Measurements from ENCODE around the gene KCNC1.
A peak's percentile ranks its signal among the peaks of the same experiment; 100 is the strongest.

Gene KCNC1

GRCh38 chr11:17716807-17717206 is 17.8 kb upstream of the KCNC1 start:
- no peak for DNase-seq

- DNase-seq: no peak
Measured at GRCh38 chr11:17718015-17718414, 16.6 kb upstream of the KCNC1 start.

GRCh38 chr11:17718510-17718962 is 16.0 kb upstream of the KCNC1 start:
- no peak for DNase-seq

GRCh38 chr11:17719028-17719937 is 15.3 kb upstream of the KCNC1 start, which contains the start of gene MYOD1:
Gene MYOD1, plus strand, starts transcription at chr11:17719571. Its CDS starts 212 bp downstream, at chr11:17719783.
- no peak for DNase-seq

GRCh38 chr11:17719938-17720795 is 14.4 kb upstream of the KCNC1 start:
- DNase-seq: no peak

- DNase-seq: no peak
Measured at GRCh38 chr11:17720796-17721171, 13.8 kb upstream of the KCNC1 start.

GRCh38 chr11:17721242-17721999 is 13.2 kb upstream of the KCNC1 start:
- no peak for DNase-seq

GRCh38 chr11:17722000-17722643 is 12.5 kb upstream of the KCNC1 start:
- DNase-seq: no peak

- DNase-seq: no peak
Measured at GRCh38 chr11:17724020-17724908, 10.3 kb upstream of the KCNC1 start.

GRCh38 chr11:17725174-17725573 is 9.4 kb upstream of the KCNC1 start:
- DNase-seq: no peak

GRCh38 chr11:17730137-17730536 is 4.4 kb upstream of the KCNC1 start:
- DNase-seq: no peak

GRCh38 chr11:17730608-17731462 is 3.7 kb upstream of the KCNC1 start:
- DNase-seq: peak; percentile 39 to 62

- DNase-seq: no peak
Measured at GRCh38 chr11:17733261-17733660, 1.3 kb upstream of the KCNC1 start.

- peak; percentile 34 to 49 for DNase-seq
Measured at GRCh38 chr11:17734986-17735817, 621 bp downstream of the KCNC1 start.

- DNase-seq: no peak
Measured at GRCh38 chr11:17735818-17736578, 1.4 kb downstream of the KCNC1 start.

- DNase-seq: no peak
Measured at GRCh38 chr11:17736579-17736893, 2.0 kb downstream of the KCNC1 start.

- peak in 1 of 2 experiments; percentile 41 for DNase-seq
Measured at GRCh38 chr11:17736930-17737817, 2.6 kb downstream of the KCNC1 start.

All from Kasumi-1 (cell line).